NCI-H82 treated with DMSO at 0.1 percent for 48 hours (cell line): ENCODE data around the gene CFAP53.
"Not testable (repeated sequence)": the region's sequence is repeated elsewhere in the genome, so short reads cannot be mapped to it uniquely, and the experiment has no call there.

Experiments used
- DNase-seq: peaks from one replicate; lab custom pipeline; 2025; ENCODE audit not compliant: unreplicated experiment; lab: John Stamatoyannopoulos, UW

CFAP53 gene, protein sequence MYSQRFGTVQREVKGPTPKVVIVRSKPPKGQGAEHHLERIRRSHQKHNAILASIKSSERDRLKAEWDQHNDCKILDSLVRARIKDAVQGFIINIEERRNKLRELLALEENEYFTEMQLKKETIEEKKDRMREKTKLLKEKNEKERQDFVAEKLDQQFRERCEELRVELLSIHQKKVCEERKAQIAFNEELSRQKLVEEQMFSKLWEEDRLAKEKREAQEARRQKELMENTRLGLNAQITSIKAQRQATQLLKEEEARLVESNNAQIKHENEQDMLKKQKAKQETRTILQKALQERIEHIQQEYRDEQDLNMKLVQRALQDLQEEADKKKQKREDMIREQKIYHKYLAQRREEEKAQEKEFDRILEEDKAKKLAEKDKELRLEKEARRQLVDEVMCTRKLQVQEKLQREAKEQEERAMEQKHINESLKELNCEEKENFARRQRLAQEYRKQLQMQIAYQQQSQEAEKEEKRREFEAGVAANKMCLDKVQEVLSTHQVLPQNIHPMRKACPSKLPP

DNA sequence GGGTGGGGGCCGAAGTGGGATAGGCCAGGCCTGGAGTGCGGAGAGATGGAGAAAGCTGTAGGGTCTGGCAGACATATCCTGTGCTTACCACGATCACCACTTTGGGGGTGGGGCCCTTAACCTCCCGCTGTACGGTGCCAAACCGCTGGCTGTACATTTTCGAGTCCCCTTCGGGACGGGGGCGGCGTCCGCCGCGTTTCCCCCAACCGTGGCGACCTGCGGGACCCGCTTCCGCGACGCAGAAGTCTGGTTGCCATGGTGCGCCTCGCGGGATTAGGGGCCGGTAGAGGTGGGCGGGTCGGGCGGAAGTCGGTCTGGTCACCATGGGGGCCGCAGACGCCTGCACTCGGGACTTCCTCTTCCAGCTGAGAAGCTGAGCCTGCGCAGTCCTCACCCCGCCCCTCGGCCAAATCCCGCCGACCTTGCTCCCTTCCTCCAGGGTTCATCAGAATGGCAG lies at the start of gene CFAP53:
Gene CFAP53, minus strand, starts transcription at position 248 of the 457 bp plus-strand sequence. Its CDS starts 91 bp downstream, at position 157.
- peak; percentile 64 for DNase-seq

DNA sequence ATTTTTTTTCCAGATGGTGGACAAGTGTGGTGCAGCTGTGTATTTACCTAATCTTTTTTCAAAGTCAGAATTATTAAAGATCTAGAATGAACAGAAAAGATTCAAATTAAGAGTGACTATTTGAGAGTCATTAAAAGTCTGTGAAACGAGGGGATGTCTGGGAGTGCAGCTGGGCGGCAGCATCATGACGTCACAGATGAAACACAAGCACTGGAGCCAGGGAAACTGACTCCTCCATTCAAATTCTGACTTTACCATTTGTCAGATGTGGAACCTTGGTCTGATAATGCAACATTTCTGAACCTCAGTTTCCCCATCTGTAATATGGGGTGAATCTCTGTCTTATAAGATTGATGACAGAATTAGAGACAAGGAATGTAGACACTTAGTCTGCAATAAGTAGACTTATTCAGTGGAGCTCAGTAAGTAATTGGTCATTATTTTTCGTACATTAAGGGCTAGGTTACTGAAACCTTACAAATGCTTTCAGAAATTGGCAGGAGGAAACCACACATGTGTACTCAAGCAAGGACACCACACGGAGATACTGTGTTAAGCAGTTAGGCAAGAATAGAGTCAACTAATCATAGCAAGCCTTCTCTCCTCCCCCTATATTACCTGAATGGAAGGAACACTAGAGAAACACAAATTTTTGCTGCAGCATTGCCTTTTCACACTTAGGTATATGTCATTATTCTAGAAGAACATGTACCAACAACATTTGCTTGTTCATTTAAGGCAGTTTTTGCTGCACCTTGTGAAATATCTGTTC lies 49.0 kb upstream of the CFAP53 start:
- DNase-seq: no peak

DNA sequence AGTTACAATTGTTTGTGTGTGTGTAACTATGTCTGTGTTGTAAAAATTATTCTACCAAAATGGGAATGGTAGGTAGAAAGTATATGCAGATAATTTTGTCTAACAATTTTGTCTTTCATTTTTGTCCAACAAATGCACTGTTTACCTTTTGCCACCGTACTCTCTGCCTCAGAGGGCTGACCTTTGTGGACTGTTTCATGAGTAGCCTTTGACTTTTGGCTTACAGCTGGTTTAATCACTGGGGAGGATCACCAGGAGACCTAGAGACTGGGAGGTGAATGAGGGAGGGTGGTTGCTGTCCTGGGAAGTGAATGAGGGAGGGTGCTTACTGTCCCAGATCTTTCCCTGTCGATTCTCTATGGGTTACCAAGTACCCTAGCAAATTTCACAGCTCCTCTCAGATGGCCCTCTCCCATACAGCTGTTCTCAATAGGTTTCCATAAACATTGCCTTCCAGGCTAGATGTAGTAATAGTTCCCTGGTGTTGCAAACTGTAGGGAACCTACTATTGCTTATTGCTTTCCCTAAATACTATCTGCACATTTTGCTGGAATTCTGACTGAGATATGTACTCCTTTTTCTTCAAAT lies 47.7 kb upstream of the CFAP53 start:
- no peak for DNase-seq

DNA sequence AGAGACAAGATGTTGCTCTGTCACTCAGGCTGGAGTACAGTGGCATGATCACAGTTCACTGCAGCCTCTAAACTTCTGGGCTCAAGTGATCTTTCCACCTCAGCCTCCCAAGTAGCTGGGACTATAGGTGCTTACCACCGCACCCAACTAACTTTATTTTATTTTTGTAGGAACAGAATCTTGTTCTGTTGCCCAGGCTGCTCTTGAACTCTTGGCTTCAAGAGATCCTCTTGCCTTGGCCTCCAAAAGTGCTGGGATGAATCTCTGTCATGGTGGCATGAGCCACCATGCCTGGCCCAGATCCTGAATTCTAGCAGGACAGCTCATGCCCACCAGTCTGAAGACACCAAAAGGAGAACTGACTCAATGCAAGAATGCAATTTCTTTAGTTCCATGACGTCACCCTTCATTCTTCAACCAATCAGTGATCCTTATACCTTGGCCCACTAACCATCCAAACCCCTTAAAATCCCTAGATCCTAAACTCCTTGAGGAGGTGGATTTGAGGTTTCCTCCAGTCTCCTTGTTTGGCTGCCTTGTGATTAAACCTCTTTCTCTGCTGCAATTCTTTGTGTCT lies 46.8 kb upstream of the CFAP53 start:
- no peak for DNase-seq

DNA sequence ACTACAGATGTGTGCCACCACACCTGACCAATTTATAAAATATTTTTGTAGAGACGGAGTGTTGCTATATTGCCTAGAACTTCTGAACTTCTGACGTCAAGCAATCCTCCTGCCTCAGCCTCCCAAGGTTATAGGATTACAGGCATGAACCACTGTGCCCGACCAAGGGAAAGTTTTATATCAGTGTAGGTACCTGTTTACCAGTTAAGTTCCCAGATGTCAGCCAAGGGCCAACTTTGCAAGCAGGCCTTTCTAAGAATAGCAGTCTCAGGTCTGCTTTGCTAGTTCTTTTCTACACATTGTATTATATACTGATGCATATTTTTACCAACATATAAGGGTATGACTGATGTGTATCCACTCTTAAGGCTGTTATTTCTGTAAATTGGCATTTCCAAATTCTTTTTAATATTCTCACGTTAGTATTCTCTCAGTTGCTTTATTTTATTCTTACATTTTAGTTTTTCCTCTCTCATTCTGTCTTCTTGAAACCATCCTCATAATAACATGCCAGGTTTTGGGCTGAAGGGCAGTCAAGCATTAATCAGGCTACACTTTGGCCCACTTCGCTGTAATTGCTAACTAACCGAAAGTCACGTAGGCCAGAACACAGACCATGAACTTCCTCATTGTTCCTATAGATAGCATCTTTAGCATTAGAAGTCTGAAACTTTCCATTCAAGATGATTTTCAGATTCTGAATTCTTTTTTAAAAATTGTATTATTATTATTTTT lies 46.2 kb upstream of the CFAP53 start:
- DNase-seq: no peak

DNA sequence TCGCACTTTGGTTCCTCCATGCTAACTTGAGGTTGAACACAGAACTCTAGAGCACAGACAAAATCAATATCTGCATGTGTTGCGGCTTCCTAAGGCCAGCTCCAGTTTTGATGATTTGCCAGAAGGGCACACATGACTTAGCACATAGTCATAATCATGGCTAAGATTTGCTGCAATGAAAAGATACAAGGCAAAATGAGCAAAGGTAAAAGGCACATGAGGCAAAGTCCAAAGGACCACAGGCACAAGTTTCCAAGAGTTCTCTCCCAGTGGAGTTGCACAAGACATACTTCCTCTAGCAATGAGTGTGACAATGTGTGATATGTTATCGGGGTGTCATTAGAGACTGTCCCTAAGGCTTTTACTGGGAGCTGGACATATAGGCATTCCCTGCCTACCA lies 45.4 kb upstream of the CFAP53 start:
- no peak for DNase-seq

DNA sequence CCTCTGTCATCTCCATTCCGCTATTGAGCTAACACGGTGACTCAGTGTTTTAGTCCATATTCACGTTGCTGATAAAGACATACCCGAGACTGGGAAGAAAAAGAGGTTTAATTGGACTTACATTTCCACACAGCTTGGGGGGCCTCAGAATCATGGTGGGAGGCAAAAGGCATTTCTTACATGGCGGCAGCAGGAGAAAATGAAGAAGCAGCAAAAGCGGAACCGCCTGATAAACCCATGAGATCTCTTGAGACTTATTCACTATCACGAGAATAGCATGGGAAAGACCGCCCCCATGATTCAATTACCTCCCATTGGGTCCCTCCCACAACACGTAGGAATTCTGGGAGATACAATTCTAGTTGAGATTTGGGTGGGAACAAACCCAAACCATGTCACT lies 43.8 kb upstream of the CFAP53 start:
- no peak for DNase-seq

DNA sequence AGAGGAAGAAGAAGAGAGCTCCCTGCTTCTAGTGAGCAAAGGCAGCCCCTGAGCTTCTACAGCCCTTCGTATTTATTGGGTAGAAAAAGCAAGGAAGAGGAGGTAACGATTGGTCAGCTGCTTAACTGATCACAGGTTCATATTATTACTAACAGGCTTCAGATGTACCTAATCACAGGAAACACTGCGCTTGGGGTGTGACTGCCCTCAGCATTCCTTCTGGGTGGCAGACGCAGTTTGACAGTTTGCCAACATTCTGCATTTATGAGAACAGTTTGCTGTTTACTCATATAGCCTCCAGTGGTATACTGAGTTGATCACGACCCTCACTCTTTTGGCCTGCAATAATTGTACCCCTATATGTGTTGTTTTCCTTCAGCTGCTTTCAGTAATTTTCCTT lies 42.6 kb upstream of the CFAP53 start:
- not testable (repeated sequence) for DNase-seq

DNA sequence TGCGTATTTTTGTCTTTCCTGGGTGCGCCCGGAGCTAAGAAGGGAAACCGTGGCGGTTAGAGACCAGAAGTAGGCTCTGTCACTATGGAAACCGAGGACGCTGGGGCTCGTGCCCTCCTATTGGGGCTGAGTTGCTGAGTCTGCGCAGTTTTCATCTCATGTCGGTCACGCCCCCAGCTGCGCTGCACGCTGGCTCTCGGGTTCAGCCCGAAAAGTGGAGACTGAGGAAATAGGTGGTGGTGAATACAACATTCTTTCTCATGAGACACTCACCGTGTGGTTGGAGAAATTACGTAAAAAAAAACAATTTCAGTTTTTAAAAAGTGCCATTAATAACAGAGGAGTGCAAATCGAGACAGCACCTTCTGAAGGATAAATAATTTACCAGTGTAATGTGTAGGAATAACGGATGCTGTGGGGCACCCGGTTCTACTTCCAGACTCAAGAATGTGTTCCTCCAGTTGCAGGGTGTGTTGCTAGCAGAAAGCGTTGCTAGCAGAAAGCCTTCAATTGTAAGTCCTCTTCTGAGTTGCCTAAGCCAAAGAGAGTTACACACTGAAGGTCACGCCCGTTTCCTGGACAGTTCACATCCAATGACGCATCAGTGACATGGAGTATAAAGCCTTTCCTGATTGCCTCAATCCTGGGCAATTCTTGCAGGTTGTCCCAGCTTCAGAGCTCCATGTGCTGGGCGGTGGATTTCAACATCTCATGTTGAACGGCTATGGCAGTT lies 41.6 kb upstream of the CFAP53 start:
- DNase-seq: peak; percentile 37

DNA sequence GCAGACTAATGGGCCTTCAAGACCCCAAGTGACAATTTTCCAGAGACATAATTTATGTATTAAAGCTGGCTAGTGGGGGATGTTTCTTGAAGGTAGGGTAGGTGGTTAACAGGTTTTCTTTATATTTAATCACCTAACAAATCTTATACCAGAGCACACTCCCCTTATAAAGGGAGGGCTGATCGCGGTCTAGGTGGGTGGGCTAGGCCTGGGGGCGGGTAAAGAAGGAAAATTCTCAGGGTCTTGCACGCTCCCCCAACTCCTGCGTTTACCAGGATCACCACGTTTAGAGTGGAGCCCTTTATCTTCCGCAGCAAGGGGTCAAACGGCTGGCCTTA lies 41.1 kb upstream of the CFAP53 start:
- DNase-seq: no peak

DNA sequence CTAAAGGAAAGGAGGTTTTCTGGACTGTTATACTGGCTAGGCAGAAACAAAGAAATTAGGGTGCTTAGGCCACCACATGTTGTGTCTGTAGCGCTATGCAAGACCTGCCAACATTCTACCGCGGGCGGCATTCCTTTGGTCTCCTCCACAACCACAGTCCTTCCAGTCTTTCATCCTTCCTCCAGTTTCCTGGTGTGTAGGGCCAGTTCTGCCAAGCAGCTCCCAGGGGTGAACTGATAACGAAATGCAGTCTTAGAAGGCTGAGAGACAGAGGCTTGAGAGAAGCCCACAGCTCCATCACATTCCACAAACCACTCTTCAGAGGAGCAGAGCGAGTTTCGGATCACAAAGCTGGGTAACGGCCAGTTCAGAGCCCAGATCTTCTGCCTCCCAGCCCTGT lies 40.6 kb upstream of the CFAP53 start:
- no peak for DNase-seq

DNA sequence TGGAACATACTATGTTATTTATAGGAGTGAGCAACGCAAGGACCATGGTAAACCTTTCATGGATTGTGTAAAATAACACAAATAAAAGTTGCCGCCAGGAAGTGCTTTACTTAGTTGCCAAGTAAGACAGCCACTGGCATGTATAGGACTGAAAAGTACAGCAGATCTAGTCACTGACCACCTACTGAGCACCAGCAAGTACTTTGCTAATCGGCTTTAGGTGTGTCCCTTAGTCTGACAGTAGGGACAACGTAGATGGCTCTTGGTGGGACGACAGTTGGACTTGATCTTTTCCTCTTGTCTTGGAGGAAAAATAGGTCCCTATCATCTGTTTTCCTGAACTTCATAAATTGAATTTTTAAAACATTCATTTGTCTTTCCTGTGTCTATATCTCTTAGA lies 34.8 kb upstream of the CFAP53 start:
- DNase-seq: no peak

DNA sequence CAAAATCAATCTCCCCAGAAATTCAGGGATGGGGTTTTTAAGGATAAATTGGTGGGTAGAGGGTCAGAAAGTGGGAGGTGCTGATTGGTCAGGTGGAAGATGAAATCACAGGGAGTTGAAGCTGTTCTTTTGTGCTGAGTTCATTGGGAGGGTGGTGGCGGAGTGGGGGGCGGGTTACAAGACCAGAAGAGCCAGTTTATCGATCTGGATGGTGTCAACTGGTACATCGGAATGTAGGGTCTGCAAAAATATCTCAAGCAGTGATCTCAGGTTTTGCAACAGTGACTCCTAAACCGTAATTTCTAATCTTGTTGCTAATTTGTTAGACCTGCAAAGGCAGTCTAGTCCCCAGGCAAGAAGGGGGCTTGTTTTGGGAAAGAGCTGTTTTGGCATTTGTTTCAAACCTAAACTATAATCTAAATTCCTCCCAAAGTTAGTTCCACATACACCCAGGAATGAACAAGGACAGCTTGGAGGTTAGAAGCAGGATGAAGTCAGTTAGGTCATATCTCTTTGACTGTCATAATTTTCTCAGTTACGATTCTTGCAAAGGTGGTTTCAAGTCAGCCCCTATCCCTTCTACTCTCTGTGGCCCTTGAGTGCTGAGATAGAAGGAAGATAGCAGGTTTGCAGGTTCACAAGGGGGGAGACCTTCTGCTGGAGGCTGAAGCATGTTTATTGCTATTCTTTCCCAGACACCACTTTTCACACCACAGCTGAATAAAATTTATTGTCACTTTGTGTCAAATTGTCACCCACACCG lies 33.5 kb upstream of the CFAP53 start:
- DNase-seq: no peak

DNA sequence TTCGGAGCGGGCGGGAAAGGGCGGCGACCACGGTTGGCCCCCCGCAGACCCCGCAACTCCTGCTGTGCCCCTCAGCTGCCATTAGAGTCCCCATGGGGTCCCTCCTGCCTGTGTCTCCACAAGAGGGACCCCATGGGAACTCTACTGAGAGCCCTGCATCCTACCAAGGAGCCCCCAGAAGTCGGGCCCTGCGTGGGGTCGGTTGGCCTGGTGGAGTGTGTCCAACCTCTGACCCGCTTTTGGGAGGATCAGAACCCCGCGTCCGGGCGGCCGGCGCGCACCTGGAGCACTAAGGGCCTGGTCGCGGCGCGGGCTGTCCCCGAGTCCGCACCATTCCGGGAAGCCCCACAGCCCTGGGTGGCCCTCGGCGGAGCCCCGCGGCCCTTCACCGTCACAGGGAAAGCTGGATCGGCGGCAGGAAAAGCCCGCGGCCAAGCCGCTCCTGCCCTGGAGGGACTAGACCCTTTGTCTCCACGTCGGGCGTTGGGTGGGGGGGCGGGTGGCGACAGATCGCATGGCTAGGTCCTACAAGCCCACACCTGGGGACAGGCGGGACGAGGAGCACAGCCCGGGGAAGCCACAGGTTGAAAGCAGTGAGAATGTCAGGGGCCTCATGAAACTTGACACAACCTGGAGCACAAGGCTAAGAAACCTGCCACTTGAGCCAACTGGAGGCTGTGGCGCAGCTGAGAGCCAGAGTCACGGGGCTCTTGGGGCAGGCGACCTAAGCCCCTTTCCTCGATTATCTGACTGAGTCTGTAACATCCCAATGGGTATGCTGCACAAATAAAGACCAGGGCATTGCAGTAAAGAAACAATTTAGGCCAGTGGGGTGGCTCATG lies 32.4 kb upstream of the CFAP53 start:
- no peak for DNase-seq

DNA sequence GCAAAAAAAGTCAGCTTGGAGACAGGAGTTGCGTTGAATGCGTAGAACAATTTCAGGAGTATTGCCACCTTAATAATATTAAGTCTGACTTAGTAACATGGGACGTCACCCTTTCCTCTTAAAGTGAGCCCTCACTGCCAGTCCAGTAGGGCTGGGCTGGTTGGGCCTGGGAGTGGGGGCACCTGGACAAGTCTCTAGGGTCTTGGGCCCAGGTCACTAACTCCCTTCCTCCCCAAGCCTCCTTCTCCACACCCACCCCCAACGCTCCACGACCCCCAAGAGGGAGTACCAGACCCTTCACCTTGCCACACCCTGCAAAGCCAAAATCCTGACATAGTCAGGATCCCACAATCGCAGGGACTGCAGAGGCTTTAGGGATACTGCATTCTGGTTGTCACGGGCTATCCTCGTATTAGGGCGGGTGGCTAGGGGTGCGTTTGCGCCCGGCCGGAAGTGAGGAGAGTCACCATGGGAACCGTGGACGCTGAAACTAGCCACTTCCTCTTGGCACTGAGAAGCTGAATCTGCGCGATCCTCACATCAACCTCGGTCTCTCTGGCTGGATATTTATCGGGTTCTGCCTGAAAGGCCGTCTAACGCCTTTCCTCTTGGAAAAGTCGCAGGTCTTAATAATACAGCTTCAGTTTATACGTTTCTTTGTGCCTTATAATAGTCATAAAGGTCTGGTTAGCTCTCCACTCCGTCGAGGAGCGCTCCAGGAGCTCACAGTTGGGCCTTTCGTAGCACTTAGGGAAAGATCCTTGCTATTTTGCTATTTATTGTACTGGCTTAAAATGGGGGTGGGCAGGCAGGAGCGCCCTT lies 31.5 kb upstream of the CFAP53 start:
- no peak for DNase-seq

DNA sequence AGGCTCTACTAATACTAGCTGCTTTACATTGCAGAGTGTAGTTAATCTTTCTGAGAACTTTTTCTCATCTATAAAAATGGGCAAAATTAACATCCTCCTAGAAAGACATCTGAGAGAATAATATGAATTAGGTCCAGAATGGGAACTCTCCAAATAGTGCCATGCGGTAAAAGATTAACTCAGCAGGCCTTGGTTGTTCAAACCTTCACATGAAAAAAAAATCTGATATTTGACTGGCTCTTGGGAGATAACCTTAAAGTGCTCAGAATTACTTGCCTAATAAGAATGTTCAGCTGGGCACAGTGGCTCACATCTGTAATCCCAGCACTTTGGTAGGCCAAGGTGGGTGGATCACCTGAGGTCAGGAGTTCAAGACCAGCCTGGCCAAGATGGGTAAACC lies 26.7 kb upstream of the CFAP53 start:
- DNase-seq: no peak

DNA sequence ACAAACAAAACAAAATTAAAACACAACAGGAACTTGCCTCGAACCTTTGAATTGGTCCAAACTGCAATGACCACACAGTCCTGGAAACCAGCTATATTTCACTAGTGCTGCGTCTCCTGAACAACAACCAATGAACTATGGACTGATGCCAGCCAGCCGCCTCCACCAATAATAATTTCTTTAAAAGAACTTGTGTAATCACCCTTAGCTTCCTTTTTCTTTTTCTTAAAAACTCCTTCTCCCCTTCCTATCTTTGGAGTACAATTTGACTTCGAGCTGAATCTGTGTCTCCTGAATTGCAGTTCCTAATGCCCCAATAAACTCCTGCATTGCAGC lies 22.8 kb upstream of the CFAP53 start:
- no peak for DNase-seq
